Stimulated activated CD4-positive, alpha-beta T cell treated with anti-CD3 and anti-CD28 coated beads, Interleukin-12 subunit alpha, Interleukin-12 subunit beta, amount 100 ng/mL, for 24 hours (primary cell): ENCODE results near the gene PACRG.

Experiments used
- DNase-seq, 2 experiments: peaks; one replicate each; pipeline ENCODE4 v3.0.0-alpha.2; 2020; ENCODE audit warnings: low read depth in 2 of 2

The PACRG gene

DNA sequence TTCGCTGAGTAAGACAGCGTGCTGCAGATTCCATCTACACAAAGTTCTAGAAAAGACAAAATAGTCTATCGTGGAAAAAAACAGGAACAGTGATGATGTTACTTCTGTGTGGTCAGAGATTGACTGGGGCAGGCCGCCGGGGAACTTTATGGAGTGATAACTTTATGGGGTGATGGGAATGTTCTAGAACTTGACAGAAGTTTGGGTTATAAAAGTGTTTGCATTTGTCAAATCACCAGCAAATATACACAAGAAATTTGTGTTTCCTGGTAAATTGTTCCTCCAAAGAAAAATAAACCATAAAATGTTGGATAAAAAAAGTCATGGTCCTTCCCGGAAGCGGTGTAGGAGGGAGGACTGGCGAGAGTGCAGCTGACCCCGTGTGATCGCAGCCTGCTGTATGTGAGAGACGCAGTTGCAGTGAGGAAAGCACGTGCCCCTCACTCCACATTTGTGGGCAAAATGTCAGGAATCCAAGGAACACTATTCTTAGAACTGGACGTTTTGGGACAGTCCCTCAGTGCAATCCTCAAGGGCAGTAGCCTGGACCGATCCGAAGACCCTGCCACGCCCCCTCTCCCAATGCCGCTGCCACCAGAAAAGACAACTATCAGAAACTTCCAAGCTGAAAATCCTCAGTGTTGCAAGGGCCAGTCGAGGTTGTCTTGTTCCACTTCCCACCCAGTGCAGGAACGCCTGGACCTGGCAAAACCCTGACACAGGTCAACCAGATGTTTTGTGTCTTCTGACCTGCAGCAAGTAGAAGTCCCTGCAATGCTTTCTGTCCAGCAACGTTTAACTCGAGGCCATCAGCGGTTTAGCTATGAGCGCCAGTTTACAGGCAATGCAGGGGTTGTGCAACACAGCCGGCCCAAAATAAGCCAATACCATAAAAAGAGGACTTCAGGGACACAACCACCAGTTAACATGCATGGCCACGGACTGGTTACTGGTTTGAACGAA lies 606.2 kb downstream of the PACRG start:
- no peak for DNase-seq

DNA sequence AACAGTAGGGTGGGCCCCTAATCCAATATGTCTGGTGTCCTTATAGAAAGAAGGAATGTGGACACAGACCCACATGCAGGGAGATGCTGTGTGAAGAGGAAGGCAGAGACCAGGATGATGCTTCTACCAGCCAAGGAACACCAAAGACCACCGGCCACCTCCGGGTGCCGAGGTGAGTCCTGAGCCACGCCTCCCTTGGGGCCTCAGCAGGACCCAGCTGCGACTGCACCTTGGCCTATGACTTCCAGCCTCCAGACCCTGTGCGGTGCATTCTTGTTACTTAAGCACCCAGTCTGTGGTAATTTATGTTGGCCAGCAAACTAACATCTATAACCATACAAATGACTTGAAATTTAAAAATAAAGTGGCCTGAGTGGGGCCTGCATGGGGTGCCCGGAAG lies 607.3 kb downstream of the PACRG start:
- no peak for DNase-seq

DNA sequence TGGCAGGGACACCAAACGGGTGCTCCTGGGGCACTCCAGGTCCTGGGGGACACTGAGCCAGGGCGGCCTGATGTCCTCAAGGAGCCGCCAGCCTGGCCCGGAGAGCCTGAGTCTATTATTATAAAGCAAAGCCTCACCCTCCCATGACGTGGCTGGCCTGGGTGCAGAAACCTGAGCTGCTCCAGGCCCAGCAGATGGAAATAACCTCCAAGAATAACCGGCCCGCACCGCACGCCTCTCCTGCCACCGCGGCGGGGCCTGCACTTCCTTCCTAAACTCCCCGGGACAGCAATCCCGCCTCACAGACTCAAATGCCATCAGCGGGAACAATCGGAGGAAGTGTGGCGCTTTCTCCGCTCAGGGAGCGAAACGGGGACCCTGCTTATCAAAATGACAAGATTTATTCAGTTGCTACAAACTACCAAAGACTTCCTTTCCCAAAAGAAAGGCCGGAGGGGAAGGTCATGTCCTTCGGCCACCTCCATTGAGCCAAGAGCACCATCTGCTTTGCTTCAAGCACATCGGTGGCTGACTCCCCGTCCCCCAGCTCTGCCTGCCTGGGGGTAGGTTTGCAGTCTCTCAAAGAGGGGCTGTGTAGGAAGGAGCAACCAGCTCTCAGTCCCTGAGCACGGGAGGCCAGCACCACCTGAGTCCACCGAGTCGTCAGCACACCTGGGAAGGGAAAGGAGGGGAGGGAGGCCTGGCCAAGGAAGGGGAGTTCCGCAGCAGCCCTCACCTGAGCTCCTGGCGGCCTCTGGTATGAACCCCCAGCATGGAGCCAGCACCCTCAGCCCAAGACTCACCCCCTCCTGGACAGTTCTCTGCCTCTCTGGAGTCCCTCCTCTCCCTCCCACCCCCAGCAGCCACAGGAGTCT lies 608.1 kb downstream of the PACRG start:
- no peak for DNase-seq

DNA sequence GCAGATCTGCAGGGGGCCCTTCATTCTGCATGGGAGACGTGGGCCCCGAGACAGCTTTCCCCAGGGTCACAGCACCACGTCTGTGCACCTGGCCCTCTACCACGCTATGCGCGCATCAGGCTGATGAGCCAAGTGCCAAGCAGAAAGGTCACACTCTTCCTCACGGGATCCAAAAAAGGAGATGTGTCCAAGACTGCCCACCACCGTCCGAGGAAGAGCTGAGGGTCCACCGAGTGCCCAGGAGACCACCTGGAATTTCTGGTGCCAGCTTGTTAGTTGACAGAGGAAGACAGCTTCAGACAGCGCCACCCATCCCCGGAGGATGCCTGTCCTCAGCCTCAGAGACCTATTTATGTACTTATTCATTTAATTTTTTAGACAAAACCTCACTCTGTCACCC lies 609.2 kb downstream of the PACRG start:
- no peak for DNase-seq

DNA sequence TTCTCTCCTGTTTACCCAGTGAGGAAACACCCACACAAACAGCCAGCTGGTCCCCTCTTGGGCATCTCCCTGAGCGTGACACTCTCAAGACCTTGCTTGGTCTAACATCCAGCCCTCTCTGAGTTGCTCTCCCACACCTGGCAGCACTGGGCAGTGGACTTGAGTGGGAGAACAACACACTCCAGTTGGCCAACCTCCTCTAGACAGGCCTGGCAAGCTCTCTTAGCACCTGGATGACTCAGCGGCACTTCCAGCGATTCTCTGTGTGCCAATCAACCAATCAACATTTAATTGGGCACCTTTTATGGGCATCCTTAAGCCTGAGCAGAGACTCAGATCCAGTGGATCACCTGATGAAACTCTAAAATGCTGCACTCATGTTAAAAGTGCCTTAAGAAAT lies 610.2 kb downstream of the PACRG start:
- DNase-seq, result no peak

DNA sequence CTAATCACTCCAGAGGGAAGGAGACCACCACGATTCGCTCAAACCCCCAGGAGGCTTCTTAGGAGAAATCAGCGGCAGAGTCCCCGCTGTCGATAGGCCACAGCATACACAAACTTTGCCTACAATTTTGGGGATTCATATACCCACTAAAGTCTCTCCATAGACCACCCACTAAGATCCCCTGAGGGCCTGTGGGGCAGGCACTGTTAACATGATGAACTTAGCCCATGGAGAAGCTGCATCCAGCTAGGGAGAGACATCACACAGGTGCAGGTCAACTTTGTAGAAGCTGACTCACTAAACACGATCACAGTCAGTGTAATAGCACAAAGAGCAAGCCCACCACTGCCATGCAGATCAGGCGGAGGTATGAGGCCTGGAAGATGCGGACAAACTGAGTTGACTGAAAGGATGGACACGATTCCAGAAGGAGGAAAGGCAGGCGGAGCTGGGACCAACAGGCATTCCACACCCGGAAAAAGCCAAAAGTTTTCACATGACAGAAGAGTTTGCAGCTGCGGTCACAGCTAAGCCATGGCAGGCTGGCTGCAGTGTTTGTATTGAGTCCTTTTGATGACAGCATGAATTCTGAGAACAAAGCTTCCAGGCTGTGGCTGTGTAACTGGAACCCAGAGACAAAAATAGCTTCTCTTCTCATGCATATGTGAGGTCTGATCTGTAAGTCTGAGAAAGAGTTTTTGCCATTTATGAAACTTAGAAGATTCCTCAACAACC lies 611.1 kb downstream of the PACRG start:
- no peak for DNase-seq

DNA sequence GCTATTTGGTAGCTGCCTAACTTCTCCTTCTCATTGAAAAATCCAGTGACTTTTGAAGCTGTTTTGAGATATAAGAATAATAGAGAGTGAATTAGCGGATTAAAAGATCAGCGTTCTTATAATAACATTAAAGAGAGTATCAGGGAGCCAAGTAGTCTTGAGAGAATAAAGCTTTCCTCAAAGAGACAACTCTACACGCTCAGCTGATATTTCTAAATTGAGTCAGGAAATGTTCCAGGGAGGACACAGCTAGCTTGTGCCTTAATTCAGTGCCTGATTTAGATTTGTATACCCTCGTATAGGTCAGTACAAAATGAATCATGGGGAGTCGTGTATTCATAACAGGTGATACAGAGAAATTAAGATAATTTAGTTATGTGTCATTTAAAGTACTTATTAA lies 611.7 kb downstream of the PACRG start:
- no peak for DNase-seq

DNA sequence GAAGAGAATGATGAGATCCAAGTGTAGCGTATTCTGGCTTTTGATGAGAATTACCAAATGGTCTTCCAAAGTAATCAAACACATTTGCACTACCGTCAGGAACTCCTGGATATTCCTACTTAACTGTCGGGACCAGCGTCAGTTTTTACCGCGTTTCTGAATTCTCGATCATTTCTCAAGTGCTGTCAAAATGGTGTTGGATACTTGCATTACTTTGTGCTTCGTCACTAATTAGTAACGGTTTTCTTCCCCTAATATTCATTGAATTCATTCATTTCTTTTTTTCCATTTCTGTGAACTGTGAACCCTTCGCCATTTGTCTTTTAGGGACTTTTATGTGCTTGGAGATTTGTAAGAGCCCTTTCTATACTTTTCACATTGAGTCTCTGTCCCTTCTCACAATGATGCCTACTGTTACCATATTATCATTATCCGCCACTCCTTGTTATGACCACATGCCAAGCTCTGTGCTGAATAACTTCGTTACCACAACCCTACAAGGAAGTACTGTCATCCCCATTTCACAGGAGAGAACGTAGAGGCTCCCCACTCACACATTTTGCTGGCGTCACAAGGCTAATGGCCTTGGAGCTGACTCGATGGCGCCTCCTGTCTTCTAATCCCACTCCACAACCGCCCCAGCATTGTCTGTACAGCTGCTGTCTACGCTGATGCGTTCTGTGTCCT lies 612.6 kb downstream of the PACRG start:
- no peak for DNase-seq

DNA sequence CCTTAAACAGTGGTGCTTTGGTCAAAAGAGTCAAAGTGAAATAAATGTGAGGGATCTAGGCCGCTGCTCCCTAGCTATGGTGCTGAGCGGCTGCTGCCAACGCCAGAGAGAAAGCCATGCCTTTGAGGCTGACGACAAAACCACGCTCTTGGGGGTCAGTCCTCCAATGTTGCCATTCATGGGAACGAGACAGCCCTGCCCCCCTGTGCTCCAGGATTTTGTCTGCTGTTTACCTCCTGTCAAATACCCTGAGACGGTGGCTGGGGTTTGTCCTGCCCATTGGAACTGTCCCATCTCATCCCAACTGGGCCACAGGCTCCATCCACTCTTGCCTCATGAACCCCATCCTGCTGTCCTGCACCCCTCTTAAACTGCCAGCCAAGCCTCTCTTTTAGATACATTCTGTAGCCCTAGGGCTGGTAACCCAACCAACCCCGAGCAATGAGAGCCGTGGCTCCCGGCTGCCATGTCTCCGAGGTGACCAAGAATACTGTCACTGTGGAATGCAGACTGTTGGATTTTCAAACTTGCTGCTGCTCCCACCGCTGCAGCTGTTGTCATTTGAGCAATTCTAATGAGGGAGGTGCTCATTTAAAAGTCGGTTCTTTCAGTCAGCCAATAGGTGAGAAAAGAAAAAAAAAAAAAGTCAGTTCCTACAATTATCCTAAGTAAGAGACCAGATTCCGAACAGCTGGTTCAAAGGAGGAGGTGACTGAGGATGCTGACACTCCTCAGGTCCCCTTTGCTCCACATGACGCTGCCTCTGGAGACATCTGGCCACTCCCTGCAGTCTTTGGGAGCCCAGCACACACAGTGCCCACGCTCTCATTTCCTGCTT lies 613.7 kb downstream of the PACRG start:
- DNase-seq, result no peak

DNA sequence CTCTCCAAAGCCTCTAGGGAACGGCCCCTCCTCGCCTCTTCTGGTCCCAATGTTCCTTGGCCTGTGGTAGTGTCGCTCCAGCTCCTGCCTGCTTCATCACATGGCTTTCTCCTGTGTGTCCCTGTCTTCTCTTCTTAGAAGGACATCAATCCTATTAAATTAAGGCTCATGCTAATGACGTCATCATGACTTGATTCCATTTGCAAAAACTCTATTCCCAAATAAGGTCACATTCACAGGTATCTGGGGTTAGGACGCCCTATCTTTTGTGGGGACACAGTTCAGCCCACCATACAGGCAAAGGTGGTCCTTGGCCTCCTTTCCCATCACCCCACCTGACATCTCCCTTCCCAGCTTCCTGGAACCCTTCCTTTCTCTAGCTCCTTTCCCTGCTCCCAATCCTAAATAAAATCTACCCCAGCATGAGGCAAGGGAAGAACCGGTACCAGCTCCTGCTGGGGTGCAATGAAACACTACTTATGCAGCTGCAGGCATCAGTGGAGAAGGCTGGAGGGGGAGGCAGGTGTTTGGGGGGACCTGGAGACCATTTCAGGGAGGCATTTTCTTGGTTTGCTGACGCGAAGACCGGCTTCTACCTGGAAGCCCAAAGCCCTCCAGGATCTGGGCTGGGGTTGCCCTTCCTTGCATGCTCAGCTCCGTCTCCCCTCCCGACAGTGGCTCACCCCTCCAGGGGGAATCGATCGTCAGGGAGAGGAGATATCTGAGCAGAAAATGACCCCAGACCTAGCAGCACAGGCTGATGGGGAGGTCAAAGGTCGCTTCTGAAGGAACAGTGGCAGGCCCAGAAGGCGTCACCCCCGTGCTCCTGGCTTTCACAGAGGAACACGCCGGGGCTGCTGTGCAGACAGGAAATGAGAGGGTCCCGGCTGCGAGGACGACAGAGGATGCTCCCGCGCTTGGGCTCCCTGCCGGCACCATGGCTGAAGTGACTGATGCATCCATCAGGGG lies 615.1 kb downstream of the PACRG start:
- no peak for DNase-seq

DNA sequence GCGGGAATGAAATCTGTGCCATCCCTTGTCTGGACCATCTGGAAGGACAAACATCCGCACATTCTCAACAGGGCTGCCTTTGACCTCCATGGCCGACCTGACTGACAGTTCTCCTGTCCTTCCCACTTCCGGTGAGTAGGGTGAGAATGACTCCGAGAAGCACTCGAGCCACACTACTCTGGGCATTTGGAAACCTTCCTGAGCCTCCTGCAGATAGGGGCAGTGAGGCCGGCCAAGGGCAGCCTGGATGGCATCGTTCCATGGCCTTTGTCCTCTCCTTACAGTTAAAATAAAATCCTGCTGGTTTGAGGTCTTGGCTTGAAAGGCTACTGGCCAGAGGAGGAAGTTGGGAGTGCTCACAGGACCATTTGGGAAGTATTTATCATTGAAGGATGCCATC lies 615.8 kb downstream of the PACRG start:
- no peak for DNase-seq

DNA sequence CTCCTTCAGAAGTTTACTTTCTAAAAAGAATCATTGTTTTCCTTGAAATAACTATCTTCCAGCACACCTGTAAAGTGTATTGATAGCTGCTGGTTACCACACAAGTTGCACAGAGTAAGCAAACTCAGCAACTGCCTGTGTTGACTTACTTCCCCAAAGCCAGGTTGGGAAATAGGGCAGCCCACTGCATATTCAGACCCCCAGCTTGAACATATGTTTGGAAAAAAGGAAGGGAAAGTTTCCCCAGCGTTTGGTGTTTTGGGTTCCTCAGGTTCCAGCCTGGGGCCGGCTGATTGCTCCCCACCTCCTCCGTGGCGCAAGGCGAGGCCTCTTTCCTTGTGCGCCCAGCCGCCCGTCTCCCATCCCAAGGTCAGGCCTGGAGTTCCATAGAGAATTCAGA lies 616.6 kb downstream of the PACRG start:
- no peak for DNase-seq

DNA sequence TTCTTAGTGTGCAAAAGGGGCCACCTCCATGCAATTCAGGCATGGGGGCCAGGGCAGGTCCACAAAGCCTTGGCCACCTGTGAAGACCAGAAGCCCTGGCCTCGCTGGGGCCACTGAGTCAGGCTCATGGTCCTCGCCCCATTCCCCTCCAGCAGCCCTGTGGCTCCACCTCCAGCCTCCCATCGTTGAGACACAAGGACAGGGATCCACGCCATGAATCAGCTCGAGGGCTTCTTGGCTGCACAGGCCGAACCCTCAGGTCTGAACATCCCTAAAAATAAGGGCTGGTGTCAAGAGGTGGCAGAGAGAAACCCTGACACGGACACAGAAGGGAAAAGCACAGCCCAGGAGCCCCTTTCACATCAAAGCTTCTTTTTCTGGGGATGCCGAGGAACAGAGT lies 618.2 kb downstream of the PACRG start:
- DNase-seq, result no peak

DNA sequence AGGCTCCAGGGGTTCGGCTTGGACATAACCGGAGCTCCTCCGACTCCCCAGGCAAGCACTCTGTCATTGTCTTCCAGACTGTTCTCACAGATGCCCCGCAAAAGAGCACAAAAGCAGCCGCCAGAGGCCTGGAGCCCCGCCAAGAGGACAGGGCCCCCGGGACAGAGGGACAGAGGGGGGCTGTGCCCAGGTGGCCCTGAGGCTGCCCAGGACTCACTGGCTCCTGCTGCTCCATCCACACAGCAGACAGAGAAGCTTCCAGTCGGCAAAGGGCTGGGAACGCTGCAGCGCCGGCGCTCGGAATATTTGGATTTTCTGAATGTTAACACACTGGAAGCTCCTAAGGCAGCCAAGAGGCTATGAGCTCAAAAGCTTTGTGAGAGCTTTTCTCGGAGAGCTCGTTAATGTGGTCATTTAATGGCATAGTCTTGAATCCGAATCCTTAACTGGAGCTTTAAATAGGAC lies 618.8 kb downstream of the PACRG start:
- no peak for DNase-seq

DNA sequence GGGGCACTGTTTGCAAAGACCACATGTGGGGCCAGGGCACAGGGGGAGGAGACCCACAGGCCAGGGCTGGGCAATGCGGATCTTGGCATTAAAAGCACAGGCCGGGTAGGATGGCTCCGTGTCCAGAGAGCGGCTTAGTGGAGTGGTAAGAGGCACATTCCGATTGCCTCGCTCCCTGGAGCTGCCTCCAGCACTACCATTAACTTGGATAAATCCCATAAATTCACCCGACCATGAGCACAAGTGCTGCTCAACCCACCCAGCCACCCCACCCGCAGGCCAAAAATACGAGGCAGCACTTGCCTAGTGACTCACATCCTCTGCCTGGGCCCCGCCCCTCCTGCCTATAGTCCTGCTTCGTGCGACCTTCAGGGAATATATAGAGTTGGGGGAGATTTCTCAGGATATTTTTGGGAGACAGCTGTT lies 619.3 kb downstream of the PACRG start:
- no peak for DNase-seq

DNA sequence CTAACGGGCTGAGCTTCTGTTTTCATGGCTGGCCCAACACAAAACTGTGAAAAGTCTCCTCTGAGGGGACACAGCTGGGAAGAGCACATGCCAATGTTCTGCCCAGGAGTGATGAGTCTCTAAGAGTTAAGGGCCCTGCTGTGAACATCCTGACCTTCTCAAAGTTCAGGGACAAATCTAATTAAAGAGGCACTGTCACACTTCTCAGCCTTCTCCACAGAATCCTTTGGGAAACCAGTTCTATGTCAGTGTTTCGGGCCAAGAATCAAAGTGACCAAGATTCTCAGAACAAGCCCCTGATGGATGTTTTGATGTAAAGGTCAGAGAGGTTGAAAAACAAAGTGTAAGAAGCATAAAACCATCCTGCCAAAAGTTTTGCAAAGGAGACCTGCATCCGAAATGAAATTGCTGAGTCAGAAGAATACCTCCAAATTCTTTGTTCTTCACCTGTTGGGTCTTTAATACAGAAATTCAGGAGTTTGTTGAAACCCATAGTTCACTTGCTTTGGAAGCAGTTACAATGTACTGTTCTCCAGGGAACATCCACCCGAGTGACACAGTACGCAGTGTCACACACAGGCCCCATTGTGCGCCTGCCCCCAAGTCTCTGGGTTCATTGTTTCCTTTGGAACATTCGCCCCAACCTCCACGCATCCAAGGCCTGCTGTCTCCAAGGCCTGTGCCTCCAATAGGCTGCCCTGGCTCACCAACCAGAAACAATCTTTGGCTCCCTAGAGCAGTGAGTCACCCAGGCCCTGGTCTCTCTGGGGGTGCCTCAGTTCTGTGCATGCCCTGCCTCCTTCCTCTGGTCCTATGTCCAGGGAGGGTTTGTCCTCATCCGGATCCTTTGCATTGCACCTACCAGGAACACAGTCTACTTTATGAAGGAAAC lies 621.3 kb downstream of the PACRG start:
- DNase-seq, result no peak

DNA sequence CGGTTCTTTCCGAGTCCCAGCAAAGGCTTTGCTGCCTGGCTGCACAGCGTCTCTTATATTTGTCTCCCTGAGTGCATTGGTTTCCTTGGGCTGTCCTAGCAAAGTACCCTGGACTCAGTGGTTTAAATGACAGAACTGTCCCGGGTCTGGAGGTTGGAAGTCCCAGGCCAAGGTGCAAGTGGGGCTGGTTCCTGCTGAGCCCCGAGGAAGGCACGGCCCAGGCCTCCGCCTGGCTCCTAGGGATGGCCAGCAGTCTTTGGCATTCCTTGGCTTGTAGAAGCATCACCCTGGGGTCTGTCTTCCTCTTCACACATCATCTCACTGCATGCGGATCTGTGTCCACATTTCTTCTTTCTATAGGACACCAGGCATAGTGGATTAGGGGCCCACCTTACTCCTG lies 621.9 kb downstream of the PACRG start:
- DNase-seq, result no peak

DNA sequence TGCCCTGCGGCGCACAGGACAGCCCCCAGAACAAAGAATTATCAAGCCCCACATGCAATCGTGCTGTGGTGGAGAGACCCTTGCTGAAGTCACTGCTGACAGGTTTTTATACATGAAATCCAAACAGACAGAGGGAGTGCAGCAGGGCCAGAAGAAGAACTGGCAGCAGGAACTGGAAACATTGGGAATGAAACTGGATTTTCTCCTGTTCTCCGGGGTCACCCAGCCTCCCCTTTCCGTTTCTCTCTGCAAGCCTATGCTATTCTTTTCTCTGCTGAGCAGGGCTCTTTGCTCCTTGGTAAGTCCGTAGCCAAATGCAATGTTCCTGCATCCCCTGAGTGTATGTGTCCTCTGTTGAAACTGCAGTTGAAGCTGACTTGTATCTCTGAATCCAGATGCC lies 623.2 kb downstream of the PACRG start:
- DNase-seq, result no peak
